HepG2 (cell line): Measurements from ENCODE around the gene CAMSAP3. TPM values are rescaled to one million over a fixed set of nuclear protein-coding genes. Genes with fewer than 3 reads are reported as not detected.

Experiments used
- ATF1 ChIP-seq: IDR thresholded peaks from 2 replicates; pipeline ENCODE4 v1.6.1; 2016; ENCODE audit warnings: mild to moderate bottlenecking, control low read depth
- ATF4 ChIP-seq, 2 experiments: fragments of 450-650 bp in 1 of 2; sonication (generic) in 1 of 2; formaldehyde crosslinking; IDR thresholded peaks; 2 replicates each; pipeline versions ENCODE4 v1.5.0 to v1.8.0; 2020 to 2022; ENCODE audit warnings: mild to moderate bottlenecking in 1 of 2, missing genetic modification reagents in 1 of 2
- DMAP1 ChIP-seq: IDR thresholded peaks from 2 replicates; pipeline ENCODE4 v1.6.1; 2016
- EED ChIP-seq: sonication (generic); formaldehyde crosslinking; IDR thresholded peaks from 2 replicates; pipeline ENCODE4 v1.5.0; 2020; ENCODE audit warnings: mild to moderate bottlenecking, missing genetic modification reagents
- ETV5 ChIP-seq: IDR thresholded peaks from 2 replicates; pipeline ENCODE4 v1.6.1; 2018; ENCODE audit warnings: missing biosample characterization, missing genetic modification reagents, inconsistent platforms, borderline replicate concordance
- FOXA1 ChIP-seq, 2 experiments: fragments of 450-650 bp in 1 of 2; sonication (generic) in 1 of 2; formaldehyde crosslinking in 1 of 2; IDR thresholded peaks; 2 replicates each; pipeline versions ENCODE4 v1.4.0 to v1.6.1; 2016 to 2020; ENCODE audit warnings: missing genetic modification reagents in 1 of 2
- FOXC1 ChIP-seq: sonication (generic); formaldehyde crosslinking; IDR thresholded peaks from 2 replicates; pipeline ENCODE4 v1.8.0; 2022; ENCODE audit warnings: mild to moderate bottlenecking, missing genetic modification reagents, borderline replicate concordance
- GZF1 ChIP-seq: sonication (generic); formaldehyde crosslinking; IDR thresholded peaks from 2 replicates; pipeline ENCODE4 v1.5.1; 2020; ENCODE audit warnings: mild to moderate bottlenecking, missing genetic modification reagents
- HNF4G ChIP-seq, 2 experiments: sonication (generic) in 1 of 2; formaldehyde crosslinking in 1 of 2; IDR thresholded peaks; 2 replicates each; pipeline versions ENCODE4 v1.4.0 to v1.6.1; 2011 to 2020; ENCODE audit warnings: borderline replicate concordance in 2 of 2, low read depth in 2 of 2, mild to moderate bottlenecking in 2 of 2, low read length in 1 of 2, missing genetic modification reagents in 1 of 2, moderate library complexity in 1 of 2
- MYC ChIP-seq: sonication (generic); formaldehyde crosslinking; IDR thresholded peaks from 2 replicates; pipeline ENCODE4 v1.9.0; 2021; ENCODE audit warnings: missing genetic modification reagents, borderline replicate concordance
- NR2F1 ChIP-seq, 2 experiments: fragments of 450-650 bp in 1 of 2; formaldehyde crosslinking in 1 of 2; IDR thresholded peaks; 2 replicates each; pipeline versions ENCODE4 v1.5.0 to v1.6.1; 2016 to 2020; ENCODE audit warnings: mild to moderate bottlenecking in 1 of 2, missing compliant biosample characterization in 1 of 2, missing genetic modification reagents in 1 of 2, moderate library complexity in 1 of 2
- PAF1 ChIP-seq: IDR thresholded peaks from 2 replicates; pipeline ENCODE4 v1.6.1; 2016; ENCODE audit warnings: missing genetic modification reagents, missing compliant biosample characterization
- PHF8 ChIP-seq: sonication (generic); formaldehyde crosslinking; IDR thresholded peaks from 2 replicates; pipeline ENCODE4 v1.5.0; 2020; ENCODE audit warnings: missing genetic modification reagents
- PLRG1 ChIP-seq: fragments of 450-650 bp; conservative IDR thresholded peaks from 2 replicates; pipeline ENCODE4 v1.6.1; 2016
- RAD21 ChIP-seq: fragments of 450-650 bp; formaldehyde crosslinking; IDR thresholded peaks from 2 replicates; pipeline ENCODE4 v1.5.0; 2020; ENCODE audit warnings: mild to moderate bottlenecking
- SIX1 ChIP-seq: sonication (generic); formaldehyde crosslinking; IDR thresholded peaks from 2 replicates; pipeline ENCODE4 v1.4.0; 2020; ENCODE audit warnings: missing genetic modification reagents, borderline replicate concordance
- SPEN ChIP-seq: sonication (generic); formaldehyde crosslinking; IDR thresholded peaks from 2 replicates; pipeline ENCODE4 v1.5.1; 2020; ENCODE audit warnings: low read depth, mild to moderate bottlenecking, missing genetic modification reagents
- SRF ChIP-seq: IDR thresholded peaks from 2 replicates; pipeline ENCODE4 v1.6.1; 2011; ENCODE audit warnings: mild to moderate bottlenecking, low read depth, low read length, moderate library complexity
- WIZ ChIP-seq: sonication (generic); formaldehyde crosslinking; IDR thresholded peaks from 2 replicates; pipeline ENCODE4 v1.5.1; 2020; ENCODE audit warnings: mild to moderate bottlenecking, missing genetic modification reagents
- ZMAT5 ChIP-seq: sonication (generic); formaldehyde crosslinking; IDR thresholded peaks from 2 replicates; pipeline ENCODE4 v1.5.0; 2020; ENCODE audit warnings: mild to moderate bottlenecking, low read depth, missing genetic modification reagents, borderline replicate concordance
- ZNF251 ChIP-seq: sonication (generic); formaldehyde crosslinking; IDR thresholded peaks from 2 replicates; pipeline ENCODE4 v1.9.0; 2021; ENCODE audit warnings: mild to moderate bottlenecking, missing genetic modification reagents
- ZNF335 ChIP-seq: sonication (generic); formaldehyde crosslinking; IDR thresholded peaks from 2 replicates; pipeline ENCODE4 v1.4.0; 2020; ENCODE audit warnings: missing genetic modification reagents
- ZNF33B ChIP-seq: sonication (generic); formaldehyde crosslinking; IDR thresholded peaks from 2 replicates; pipeline ENCODE4 v1.5.1; 2020; ENCODE audit warnings: mild to moderate bottlenecking, missing genetic modification reagents
- ZNF629 ChIP-seq: sonication (generic); formaldehyde crosslinking; conservative IDR thresholded peaks from 2 replicates; pipeline ENCODE4 v1.5.0; 2020; ENCODE audit warnings: missing genetic modification reagents
- ZNF644 ChIP-seq: IDR thresholded peaks from 2 replicates; pipeline ENCODE4 v1.6.1; 2016; ENCODE audit warnings: low read depth
- ZNF790 ChIP-seq: sonication (generic); formaldehyde crosslinking; IDR thresholded peaks from 2 replicates; pipeline ENCODE4 v1.8.0; 2022; ENCODE audit warnings: missing genetic modification reagents, mild to moderate bottlenecking, borderline replicate concordance
- polyA plus RNA-seq, 8 experiments: library from polyadenylated mRNA; depleted of rRNA in 3 of 8; stranded (reverse) in 7 of 8; unstranded in 1 of 8; fragments of >200 nt; fragmentation: Illumina TruSeq in 4 of 8; extraction: Trizol in 4 of 8; gene quantifications; 2 replicates each; pipeline versions ENCODE4 v1.2.1 to v1.2.3, GENCODE V29; 2011 to 2016; ENCODE audit warnings: low read depth in 4 of 8, missing spikeins in 1 of 8, mixed read lengths in 1 of 8; ENCODE audit not compliant: insufficient read depth in 1 of 8
- total RNA-seq, 5 experiments: library from RNA; depleted of rRNA; stranded (reverse); fragments of >200 nt; fragmentation: Illumina TruSeq; extraction: Trizol; gene quantifications; 2 replicates each; pipeline ENCODE4 v1.2.3, GENCODE V29; 2016; ENCODE audit warnings: low read depth in 1 of 5
- TF ChIP-seq, protein P1 (sequence below): sonication (generic); formaldehyde crosslinking; IDR thresholded peaks from 2 replicates; pipeline ENCODE4 v1.8.0; 2023; ENCODE audit warnings: mild to moderate bottlenecking, missing genetic modification reagents
- TF ChIP-seq, protein P2 (sequence below): sonication (generic); formaldehyde crosslinking; IDR thresholded peaks from 2 replicates; pipeline ENCODE4 v1.5.0; 2020; ENCODE audit warnings: missing genetic modification reagents

CAMSAP3 gene
- total and polyA plus RNA-seq, 2 of the 13 experiments (the other 11 are each of a cell fraction or from before 2014, with no cell fraction given): 10.8 to 11.8 TPM

- TF ChIP-seq ZMAT5 (CRISPR knock-in tag) (no peak), GZF1 (CRISPR knock-in tag) (no peak), ATF1 (no peak), SPEN (CRISPR knock-in tag) (no peak), FOXA1 (IDR thresholded peaks at IDR 0.05) (no peak), FOXA1 (CRISPR knock-in tag; IDR thresholded peaks at IDR 0.05) (no peak), ZNF335 (no peak), PLRG1 (no peak), ZNF629 (CRISPR knock-in tag) (peak; percentile 89), SIX1 (no peak), ZNF33B (CRISPR knock-in tag) (no peak), PAF1 (CRISPR knock-in tag) (no peak), ZNF790 (no peak), NR2F1 (CRISPR knock-in tag; IDR thresholded peaks at IDR 0.05) (no peak), SRF (no peak), MYC (CRISPR knock-in tag) (no peak), PHF8 (CRISPR knock-in tag) (0 out of 2 replicates have a peak, but pooled peaks have one; percentile 8), ETV5 (0 out of 2 replicates have a peak, but pooled peaks have one; percentile 19), FOXC1 (no peak), RAD21 (0 out of 2 replicates have a peak, but pooled peaks have one; percentile 26), ZNF251 (CRISPR knock-in tag) (no peak), EED (CRISPR knock-in tag) (0 out of 2 replicates have a peak, but pooled peaks have one; percentile 4), ATF4 (CRISPR knock-in tag; IDR thresholded peaks at IDR 0.05) (no peak), ZNF644 (CRISPR knock-in tag) (no peak), WIZ (no peak), DMAP1 (CRISPR knock-in tag) (0 out of 2 replicates have a peak, but pooled peaks have one; percentile 22), HNF4G (IDR thresholded peaks at IDR 0.05; ENCODE audit: borderline replicate concordance, low read depth, low read length) (peak; percentile 4; the same call in 1 of the 2 replicates), HNF4G (CRISPR knock-in tag; IDR thresholded peaks at IDR 0.05; ENCODE audit: borderline replicate concordance, low read depth) (no peak)
- TF ChIP-seq, protein P1, sequence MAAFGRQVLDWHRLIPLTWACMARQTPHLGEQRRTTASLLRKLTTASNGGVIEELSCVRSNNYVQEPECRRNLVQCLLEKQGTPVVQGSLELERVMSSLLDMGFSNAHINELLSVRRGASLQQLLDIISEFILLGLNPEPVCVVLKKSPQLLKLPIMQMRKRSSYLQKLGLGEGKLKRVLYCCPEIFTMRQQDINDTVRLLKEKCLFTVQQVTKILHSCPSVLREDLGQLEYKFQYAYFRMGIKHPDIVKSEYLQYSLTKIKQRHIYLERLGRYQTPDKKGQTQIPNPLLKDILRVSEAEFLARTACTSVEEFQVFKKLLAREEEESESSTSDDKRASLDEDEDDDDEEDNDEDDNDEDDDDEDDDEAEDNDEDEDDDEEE (CRISPR knock-in tag): no peak
- TF ChIP-seq, protein P2, sequence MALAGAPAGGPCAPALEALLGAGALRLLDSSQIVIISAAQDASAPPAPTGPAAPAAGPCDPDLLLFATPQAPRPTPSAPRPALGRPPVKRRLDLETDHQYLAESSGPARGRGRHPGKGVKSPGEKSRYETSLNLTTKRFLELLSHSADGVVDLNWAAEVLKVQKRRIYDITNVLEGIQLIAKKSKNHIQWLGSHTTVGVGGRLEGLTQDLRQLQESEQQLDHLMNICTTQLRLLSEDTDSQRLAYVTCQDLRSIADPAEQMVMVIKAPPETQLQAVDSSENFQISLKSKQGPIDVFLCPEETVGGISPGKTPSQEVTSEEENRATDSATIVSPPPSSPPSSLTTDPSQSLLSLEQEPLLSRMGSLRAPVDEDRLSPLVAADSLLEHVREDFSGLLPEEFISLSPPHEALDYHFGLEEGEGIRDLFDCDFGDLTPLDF (CRISPR knock-in tag): no peak
These were observed 42.0 kb downstream of the CAMSAP3 start (continued) for GRCh38 chr19:7637374-7638256.
